ENCODE results near the gene SFT2D1. TPM values are rescaled to one million over a fixed set of nuclear protein-coding genes. Genes with fewer than 3 reads are reported as not detected.

The SFT2D1 gene
- total and polyA plus RNA-seq, 9 of the 15 experiments (the other 6 are each of a cell fraction or from before 2014, with no cell fraction given) = 54.4 to 140 (median 74.6) TPM

- TF ChIP-seq HINFP (tag; conservative IDR thresholded peaks at IDR 0.05; ENCODE audit: low read depth) = no peak
- TF ChIP-seq NR2C2 (CRISPR knock-in tag; IDR thresholded peaks at IDR 0.05) = no peak
- TF ChIP-seq NR2C2 (tag; IDR thresholded peaks at IDR 0.05) = peak; percentile 51
- TF ChIP-seq NR2C1 (IDR thresholded peaks at IDR 0.05) = no peak
- TF ChIP-seq NR2C1 (tag; IDR thresholded peaks at IDR 0.05) = peak; percentile 64; the same call in 1 of the 2 replicates
- peak; percentile 25; the same call in 1 of the 2 replicates for TF ChIP-seq CEBPB (tag; IDR thresholded peaks at IDR 0.05)
- no peak for TF ChIP-seq FOXO4 (CRISPR knock-in tag; IDR thresholded peaks at IDR 0.05)
Measured at GRCh38 chr6:166389119-166389518, 46.8 kb upstream of the SFT2D1 start (continued).
